GM12873 (cell line): ENCODE measurements around the gene LBH.

Experiments used
- TF ChIP-seq, protein P1 (sequence below): IDR thresholded peaks from 2 replicates; pipeline ENCODE4 v1.5.1; 2012; ENCODE audit warnings: low read depth, mild to moderate bottlenecking, moderate library complexity, low read length, control low read depth; ENCODE audit not compliant: insufficient read depth; ENCODE audit errors: missing control alignments

LBH gene

DNA sequence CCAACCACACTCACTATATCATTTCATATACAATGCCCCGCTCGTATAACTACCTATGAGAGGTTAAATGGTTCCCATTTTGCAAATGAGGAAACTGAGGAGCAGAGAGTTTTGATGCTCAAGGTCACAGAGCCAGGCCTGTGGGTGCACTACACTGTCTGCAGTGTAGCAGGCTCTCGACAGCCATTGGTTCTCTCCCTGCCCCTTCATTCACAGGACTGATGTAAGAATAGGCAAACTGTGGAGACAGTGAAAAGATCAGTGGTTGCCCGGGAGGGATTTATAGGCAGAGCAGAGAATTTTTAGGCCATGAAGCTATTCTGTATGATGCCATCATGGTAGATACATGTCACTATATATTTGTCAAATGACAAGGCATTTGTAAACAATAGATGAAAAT, 39.0 kb upstream of the LBH start:
- TF ChIP-seq, protein P1, sequence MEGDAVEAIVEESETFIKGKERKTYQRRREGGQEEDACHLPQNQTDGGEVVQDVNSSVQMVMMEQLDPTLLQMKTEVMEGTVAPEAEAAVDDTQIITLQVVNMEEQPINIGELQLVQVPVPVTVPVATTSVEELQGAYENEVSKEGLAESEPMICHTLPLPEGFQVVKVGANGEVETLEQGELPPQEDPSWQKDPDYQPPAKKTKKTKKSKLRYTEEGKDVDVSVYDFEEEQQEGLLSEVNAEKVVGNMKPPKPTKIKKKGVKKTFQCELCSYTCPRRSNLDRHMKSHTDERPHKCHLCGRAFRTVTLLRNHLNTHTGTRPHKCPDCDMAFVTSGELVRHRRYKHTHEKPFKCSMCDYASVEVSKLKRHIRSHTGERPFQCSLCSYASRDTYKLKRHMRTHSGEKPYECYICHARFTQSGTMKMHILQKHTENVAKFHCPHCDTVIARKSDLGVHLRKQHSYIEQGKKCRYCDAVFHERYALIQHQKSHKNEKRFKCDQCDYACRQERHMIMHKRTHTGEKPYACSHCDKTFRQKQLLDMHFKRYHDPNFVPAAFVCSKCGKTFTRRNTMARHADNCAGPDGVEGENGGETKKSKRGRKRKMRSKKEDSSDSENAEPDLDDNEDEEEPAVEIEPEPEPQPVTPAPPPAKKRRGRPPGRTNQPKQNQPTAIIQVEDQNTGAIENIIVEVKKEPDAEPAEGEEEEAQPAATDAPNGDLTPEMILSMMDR: no peak

DNA sequence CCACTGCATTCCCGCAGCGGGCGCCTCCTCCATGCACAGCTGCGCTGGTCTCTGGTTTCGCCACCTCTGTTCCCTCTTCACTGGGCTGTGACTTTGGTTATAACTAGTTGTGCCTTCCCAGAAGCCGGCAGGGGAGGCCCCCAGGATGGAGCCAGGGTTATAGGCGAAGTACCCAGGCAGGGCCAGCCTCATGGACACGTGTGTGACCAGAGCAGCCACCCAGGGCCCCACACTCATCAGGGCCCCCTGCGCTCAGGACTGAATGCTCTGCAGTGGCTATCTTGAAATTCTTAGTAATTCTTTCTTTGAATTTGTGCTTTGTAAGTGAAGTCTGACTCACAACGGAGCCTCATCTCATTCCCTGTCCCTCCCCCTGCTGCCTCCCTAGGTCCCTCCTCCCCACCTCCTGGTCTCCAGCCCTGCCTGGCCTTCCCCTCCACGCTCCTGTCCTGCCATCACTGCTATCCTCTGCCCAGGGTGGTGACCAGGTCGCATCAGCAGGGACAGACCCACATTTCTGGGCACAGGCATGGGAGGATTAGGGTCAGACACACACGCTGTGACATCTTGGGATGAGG, 38.1 kb upstream of the LBH start:
- TF ChIP-seq, protein P1: no peak

DNA sequence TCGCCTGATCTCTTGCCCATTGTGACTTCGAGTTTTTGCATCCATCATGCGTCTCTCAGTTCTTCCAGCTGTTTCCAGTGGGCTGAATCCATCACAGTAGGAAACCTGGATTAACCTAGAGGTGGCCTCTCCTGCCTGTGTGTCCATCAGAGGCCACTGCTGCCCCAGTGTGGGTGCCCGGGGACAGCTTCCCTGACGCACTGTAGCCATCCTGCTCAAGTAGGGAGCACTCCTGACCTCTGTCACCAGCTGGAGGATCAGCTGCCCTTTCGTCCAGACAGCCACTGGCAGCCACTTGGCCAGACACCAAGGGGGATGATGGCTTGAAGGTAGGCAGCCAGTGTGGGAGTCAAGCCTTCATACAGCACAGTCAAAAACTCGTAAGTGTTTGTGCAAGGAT, 36.9 kb upstream of the LBH start:
- TF ChIP-seq, protein P1: no peak

DNA sequence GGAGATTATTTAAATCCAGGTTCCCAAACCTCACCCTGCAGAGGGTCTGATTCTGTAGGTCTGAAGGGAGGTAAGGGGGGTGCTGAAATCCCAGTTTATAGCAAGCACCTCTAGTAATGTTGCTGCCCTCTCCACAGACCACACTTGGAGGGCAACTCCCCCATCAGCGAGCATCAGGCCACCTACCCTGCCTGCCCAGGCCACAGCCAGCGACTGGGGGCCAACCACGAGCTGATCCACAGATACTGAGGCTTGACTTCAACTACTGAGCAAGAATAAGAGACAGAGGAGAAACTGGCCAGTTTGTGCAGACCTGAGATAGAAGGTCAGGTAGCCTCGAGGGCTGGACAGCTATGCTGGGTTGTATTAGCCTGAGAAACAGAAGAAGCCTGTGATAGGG, 36.3 kb upstream of the LBH start:
- TF ChIP-seq, protein P1: no peak

DNA sequence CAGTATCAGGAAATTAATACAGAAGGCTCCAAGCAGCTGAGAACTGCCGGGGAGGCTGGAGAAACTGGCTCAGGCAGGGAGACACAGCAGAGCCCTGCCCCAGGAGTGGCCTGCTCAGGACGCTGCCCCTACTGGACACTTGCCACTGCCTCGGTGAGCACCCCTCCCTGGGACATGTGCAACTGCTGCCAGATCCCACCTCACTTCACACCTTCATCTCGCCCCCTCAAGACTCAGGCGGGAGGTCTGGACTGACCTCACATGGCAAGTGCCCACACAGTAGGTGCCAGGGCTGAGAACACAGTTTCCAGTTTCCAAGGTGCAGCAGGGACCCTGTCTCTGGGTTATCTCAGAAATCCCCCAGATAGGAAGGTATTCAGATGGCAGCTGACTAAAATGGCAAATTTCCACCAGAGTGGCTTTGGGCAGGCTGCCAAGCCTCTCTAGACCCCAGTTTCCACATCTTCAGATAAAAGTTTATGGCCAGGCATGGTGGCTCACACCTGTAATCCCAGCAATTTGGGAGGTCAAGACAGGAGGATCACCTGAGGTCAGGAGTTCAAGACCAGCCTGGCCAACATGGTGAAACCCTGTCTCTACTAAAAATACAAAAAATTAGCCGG, 33.7 kb upstream of the LBH start:
- TF ChIP-seq, protein P1: peak; percentile 14

DNA sequence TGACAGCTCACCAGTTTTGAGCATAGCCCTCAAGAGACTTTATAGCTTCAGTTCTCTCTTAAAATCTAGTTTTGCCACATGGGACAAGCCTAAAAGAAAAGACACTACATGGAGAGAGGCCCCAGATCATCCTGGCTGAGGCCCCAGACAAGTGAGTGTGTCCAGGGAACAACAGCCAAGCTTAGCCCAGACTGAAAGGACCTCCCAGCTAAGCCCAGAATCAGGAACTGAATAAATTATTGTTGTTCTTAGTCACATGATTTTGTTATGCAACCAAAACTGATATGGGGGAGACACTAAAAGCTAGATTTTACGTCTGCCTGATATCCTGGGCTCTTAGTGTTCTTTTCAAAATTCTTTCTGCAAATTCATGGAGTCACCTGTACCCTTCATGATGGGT, 29.3 kb upstream of the LBH start:
- TF ChIP-seq, protein P1: no peak

DNA sequence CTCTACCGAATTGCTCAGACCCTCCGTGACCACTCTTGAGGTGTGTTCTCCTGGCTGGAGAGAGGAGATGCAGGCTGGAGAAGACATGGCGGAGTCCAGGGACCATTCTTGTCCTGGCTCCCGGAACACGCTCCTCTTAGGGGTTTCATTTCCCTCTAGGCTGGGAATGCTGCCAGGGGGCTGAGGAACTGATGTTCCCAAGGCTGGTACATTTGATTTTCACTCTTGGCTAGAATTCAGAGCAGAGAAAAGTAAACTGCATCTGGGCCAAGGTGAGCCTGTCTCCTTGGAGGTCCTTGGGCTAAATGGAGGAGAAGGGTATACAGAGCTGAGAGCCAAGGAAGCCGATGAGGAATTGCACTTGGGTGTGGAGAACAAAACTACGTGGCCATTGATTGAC, 28.2 kb upstream of the LBH start:
- TF ChIP-seq, protein P1: no peak
